Testis (tissue), 5 donors: Measurements from ENCODE around the gene ZNF549. TPM values are rescaled to one million over a fixed set of nuclear protein-coding genes. Genes with fewer than 3 reads are reported as not detected.
"Not testable (repeated sequence)": the region's sequence is repeated elsewhere in the genome, so short reads cannot be mapped to it uniquely, and the experiment has no call there.

ENCODE experiments used
- DNase-seq: peaks from one replicate; pipeline ENCODE4 v3.0.0-alpha.2; 2019
- H3K27ac ChIP-seq, 2 donors: fragments of 200-600 bp; sonication (generic); one replicate each; pipeline ENCODE4 v1.5.1; 2019
- H3K27me3 ChIP-seq: fragments of 200-600 bp; sonication (generic); one replicate; pipeline ENCODE4 v1.5.1; 2019
- H3K36me3 ChIP-seq: fragments of 200-600 bp; sonication (generic); one replicate; pipeline ENCODE4 v1.5.1; 2017; ENCODE audit warnings: low read depth; ENCODE audit errors: missing control alignments
- H3K4me1 ChIP-seq: fragments of 200-600 bp; sonication (generic); one replicate; pipeline ENCODE4 v1.5.1; 2019
- H3K4me3 ChIP-seq, 2 donors: fragments of 200-600 bp; sonication (generic); one replicate each; pipeline ENCODE4 v1.5.1; 2017 to 2019
- H3K9me3 ChIP-seq: fragments of 200-600 bp; sonication (generic); one replicate; pipeline ENCODE4 v1.5.1; 2017
- POLR2A ChIP-seq: fragments of 450-650 bp; IDR thresholded peaks from one replicate; pipeline ENCODE4 v1.6.1; 2017; ENCODE audit warnings: antibody characterized with exemption, mild to moderate bottlenecking, moderate library complexity
- WGBS, 2 donors: methylation state at CpG; one replicate each; pipeline ENCODE4 v1.1.5; 2018; 5-methylcytosine and 5-hydroxymethylcytosine counted together
- intact Hi-C: fragments of 100-400 bp; cut with DNase I; formaldehyde crosslinking; loops from one replicate; pipeline ENCODE4 v1.15.1; 2023; ENCODE audit warnings: low total_unique reads
- long read RNA-seq, 2 donors: transcript quantifications; one replicate each; lab custom pipeline, GENCODE V29; 2026
- polyA plus RNA-seq: library from polyadenylated mRNA; stranded (reverse); fragments of 350-450 nt; fragmentation: Illumina TruSeq; extraction: RNeasy Lipid Tissue Mini Kit (QIAGEN cat#74804); gene quantifications from one replicate; pipeline ENCODE4 v1.2.3, GENCODE V29; 2014; ENCODE audit warnings: low read depth, low replicate concordance; ENCODE audit not compliant: insufficient read depth
- total RNA-seq, 2 donors: library from RNA; depleted of rRNA; stranded (reverse); fragments of >200 nt; gene quantifications; one replicate each; pipeline ENCODE4 v1.2.3, GENCODE V29; 2016
- TF ChIP-seq, protein P1 (sequence below), 3 experiments: fragments of 450-650 bp in 2 of 3; fragments of 200-600 bp in 1 of 3; sonication (generic) in 1 of 3; IDR thresholded peaks; one replicate each; pipeline ENCODE4 v1.5.1; 2016 to 2019; ENCODE audit warnings: antibody characterized with exemption in 3 of 3, mild to moderate bottlenecking in 2 of 3, moderate library complexity in 1 of 3

The ZNF549 gene
- total RNA-seq (10 to 100 TPM; 12.8 to 13.5 TPM), polyA plus RNA-seq (6.9 TPM)
- long read RNA-seq, donor 1, full-length matches to known transcripts: 3 of 3 reads
- long read RNA-seq, donor 1, partial matches to known transcripts: 0 of 3 reads
- long read RNA-seq, donor 1, other reads (novel, unspliced or antisense): 0 of 3 reads
- long read RNA-seq, donor 2, full-length matches to known transcripts: 2 of 2 reads
- long read RNA-seq, donor 2, partial matches to known transcripts: 0 of 2 reads
- long read RNA-seq, donor 2, other reads (novel, unspliced or antisense): 0 of 2 reads

DNA sequence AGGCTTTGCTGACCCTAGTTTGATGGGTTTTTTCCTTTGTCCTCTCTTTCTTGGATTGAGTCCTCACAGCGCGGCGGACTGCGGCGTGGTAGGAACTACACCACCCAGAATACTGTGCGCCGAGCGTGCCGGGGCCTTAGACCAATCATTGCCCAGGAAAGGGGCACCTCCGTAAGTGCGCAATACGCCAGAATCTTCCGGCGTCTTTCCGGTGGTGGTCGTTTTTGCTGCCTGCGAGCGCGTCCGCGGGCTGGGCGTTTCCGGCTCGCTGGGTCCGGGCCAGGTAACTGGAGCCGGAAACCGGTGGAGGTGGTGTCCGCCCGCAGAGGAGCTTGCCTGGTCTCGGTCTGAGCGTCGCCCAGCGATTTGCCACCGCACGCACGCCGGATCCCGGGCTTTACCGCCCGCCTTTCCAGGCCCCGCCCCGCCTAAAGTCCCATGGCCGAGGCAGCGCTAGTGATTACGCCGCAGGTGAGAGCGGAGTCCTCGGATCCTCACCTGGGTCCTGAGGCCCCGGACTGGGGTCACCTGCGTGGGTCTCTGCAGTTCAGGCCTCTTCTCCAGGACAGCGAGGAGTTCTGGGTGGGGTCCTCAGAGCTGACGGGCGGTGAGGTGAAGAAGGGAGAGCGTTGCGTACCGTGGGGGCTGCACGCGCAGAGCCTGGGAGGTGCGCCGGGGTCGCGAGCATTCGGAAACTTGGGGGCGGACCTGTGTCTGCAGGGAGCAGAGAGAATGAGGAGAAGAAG is at the start of gene ZNF549:
ZNF549 (plus strand) TSS at position 221 of the 746 bp plus-strand sequence; CDS start at position 439, 218 bp downstream.
- TF ChIP-seq POLR2A: no peak
- TF ChIP-seq, protein P1, sequence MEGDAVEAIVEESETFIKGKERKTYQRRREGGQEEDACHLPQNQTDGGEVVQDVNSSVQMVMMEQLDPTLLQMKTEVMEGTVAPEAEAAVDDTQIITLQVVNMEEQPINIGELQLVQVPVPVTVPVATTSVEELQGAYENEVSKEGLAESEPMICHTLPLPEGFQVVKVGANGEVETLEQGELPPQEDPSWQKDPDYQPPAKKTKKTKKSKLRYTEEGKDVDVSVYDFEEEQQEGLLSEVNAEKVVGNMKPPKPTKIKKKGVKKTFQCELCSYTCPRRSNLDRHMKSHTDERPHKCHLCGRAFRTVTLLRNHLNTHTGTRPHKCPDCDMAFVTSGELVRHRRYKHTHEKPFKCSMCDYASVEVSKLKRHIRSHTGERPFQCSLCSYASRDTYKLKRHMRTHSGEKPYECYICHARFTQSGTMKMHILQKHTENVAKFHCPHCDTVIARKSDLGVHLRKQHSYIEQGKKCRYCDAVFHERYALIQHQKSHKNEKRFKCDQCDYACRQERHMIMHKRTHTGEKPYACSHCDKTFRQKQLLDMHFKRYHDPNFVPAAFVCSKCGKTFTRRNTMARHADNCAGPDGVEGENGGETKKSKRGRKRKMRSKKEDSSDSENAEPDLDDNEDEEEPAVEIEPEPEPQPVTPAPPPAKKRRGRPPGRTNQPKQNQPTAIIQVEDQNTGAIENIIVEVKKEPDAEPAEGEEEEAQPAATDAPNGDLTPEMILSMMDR (IDR thresholded peaks at IDR 0.05): peak in 1 of 3 experiments; percentile 35
- Histone ChIP-seq H3K4me3 (peak within 1 kb of the TSS; percentile 81 to 92), H3K9me3 (no peaks in the 10 kb centered on the region), H3K27me3 (no peaks in the 10 kb centered on the region), H3K4me1 (peaks cover 4% of the 10 kb centered on the region), H3K36me3 (no peaks in the 10 kb centered on the region), H3K27ac (peak within 1 kb of the TSS; percentile 52 to 70)
- intact Hi-C loops: no loop called here
- peak; percentile 96 for DNase-seq
- 1 to 2% methylated on average over 34 to 54 of the region's 64 CpGs for WGBS, 2 donors

DNA sequence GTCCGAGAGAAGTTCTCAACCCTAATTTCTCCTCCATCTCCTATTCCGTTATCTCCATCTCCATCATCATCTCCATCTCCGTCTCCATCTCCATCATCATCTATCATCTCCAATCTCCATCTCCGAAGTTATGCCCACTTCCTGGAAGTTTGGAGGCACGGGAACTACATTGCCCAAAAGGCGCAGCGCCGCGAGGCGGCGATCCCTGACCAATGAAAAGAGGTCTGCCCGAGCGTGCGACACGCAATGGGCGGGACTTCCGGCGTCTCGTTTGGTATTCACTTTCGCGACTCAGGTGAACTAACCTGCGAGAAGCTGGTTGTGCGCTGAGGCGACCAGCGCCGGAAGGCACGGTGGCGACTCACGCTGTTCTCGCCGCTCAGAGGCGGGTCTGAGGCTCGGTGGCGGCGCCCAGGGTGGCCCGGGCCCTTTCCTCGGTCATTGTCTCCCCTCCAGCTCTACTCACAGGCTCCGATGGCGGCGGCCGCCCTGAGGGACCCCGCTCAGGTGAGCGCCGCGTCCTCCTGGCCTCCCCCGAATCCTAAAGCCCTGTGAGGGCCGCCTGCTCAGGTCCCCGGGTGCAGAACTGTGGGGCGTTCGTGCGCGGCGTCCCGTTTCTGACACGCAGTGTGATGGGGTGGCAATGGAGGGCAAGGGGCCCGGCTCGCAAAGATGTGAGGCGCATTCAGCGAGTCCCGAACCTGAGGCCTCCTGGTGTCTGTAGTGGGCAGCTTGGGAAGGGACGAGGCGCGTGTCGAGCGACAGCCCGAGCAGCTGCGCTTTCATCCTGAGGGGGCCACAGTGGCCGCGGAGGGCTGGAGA is 39.5 kb upstream of the ZNF549 start, which contains the start of gene ZNF419:
ZNF419 (plus strand) TSS at position 274 of the 822 bp plus-strand sequence; CDS start at position 475, 201 bp downstream.
- 0 to 1% methylated on average over 9 to 19 of the region's 69 CpGs for WGBS, 2 donors
- intact Hi-C loops, H3K4me1 ChIP-seq, H3K9me3 ChIP-seq, H3K27me3 ChIP-seq, H3K36me3 ChIP-seq: not testable (repeated sequence)
- peak; percentile 97 for DNase-seq
- Histone ChIP-seq H3K4me3 (peak within 1 kb of the TSS; percentile 95 to 97), H3K27ac (peak within 1 kb of the TSS in 1 of 2 donors; percentile 68)

DNA sequence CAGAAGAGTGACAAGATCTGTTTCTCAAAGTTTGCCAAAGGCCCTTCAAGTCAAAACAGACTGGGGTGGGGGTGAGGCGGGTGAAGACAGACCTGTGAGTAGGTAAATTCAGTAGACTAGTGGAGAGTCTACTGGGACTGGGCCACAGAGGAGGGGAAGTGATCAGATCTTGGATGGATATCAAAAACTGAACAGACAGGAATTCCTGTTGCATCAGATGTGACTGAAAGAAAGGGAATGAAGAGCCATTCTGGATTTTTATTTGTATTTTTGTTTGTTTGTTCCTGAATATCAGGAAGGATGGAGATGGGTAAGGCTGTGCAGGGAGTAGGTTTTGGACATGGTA is 38.9 kb upstream of the ZNF549 start:
- H3K4me3 ChIP-seq, H3K9me3 ChIP-seq, H3K4me1 ChIP-seq, H3K27ac ChIP-seq, intact Hi-C loops, H3K27me3 ChIP-seq, DNase-seq, H3K36me3 ChIP-seq: not testable (repeated sequence)
- 0% methylated on average over 1 of the region's 1 CpG for WGBS, 2 donors

DNA sequence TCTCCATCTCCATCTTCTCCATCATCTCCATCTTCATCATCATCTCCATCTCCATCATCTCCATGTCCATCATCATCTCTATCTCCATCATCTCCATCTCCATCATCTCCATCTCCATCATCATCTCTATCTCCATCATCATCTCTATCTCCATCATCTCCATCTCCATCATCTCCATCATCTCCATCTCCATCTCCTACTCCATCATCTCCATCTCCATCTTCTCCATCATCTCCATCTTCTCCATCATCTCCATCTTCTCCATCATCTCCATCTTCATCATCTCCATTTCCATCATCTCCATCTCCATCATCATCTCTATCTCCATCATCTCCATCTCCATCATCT is 27.9 kb upstream of the ZNF549 start:
- H3K36me3 ChIP-seq, DNase-seq, H3K4me3 ChIP-seq: not testable (repeated sequence)

DNA sequence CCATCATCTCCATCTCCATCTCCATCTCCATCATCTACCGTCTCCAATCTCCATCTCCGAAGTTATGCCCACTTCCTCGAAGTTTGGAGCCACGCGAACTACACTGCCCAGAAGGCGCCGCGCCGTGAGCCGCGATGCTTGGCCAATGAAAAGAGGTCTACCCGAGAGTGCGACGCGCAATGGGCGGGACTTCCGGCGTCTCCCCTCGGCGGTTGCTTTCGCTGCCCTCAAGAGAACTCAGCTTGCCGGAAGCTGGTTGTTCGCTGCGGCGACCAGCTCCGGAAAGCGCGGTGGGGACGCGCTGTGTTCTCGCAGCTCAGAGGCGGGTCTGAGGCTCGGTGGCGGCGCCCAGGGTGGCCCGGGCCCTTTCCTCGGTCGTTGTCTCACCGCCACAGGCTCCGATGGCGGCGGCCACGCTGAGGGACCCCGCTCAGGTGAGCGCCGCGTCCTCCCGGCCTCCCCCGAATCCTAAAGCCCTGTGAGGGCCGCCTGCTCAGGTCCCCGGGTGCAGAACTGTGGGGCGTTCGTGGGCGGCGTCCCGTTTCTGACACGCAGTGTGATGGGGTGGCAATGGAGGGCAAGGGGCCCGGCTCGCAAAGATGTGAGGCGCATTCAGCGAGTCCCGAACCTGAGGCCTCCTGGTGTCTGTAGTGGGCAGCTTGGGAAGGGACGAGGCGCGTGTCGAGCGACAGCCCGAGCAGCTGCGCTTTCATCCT is 27.3 kb upstream of the ZNF549 start, which contains the start of gene ZNF773:
ZNF773 (plus strand) TSS at position 259 of the 716 bp plus-strand sequence; CDS start at position 402, 143 bp downstream.
- Histone ChIP-seq H3K27ac (peak within 1 kb of the TSS; percentile 81 to 82), H3K4me3 (peak within 1 kb of the TSS; percentile 81 to 85)
- intact Hi-C loops, H3K4me1 ChIP-seq, H3K36me3 ChIP-seq, H3K9me3 ChIP-seq, H3K27me3 ChIP-seq: not testable (repeated sequence)
- WGBS, 2 donors: 1% methylated on average over 16 to 40 of the region's 69 CpGs
- peak; percentile 98 for DNase-seq

More for the DNA sequence above, 27.9 kb upstream of the ZNF549 start:
- H3K27me3 ChIP-seq, H3K4me1 ChIP-seq, intact Hi-C loops, H3K9me3 ChIP-seq, H3K27ac ChIP-seq: not testable (repeated sequence)

DNA sequence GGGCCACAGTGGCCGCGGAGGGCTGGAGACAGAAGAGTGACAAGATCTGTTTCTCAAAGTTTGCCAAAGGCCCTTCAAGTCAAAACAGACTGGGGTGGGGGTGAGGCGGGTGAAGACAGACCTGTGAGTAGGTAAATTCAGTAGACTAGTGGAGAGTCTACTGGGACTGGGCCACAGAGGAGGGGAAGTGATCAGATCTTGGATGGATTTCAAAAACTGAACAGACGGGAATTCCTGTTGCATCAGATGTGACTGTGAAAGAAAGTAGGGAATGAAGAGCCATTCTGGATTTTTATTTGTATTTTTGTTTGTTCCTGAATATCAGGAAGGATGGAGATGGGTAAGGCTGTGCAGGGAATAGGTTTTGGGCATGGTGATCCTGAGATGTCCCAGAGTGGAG is 26.8 kb upstream of the ZNF549 start:
- H3K4me1 ChIP-seq, H3K9me3 ChIP-seq, H3K36me3 ChIP-seq, H3K27me3 ChIP-seq, intact Hi-C loops, DNase-seq, H3K27ac ChIP-seq: not testable (repeated sequence)
- 0 to 2% methylated on average over 1 to 2 of the region's 4 CpGs for WGBS, 2 donors
- peak overlapping the region in 1 of 2 donors; percentile 85 for H3K4me3 ChIP-seq
